Heart left ventricle (tissue), 13 donors: ENCODE results near the gene ATP9B.

Source experiments
- CTCF ChIP-seq, 12 donors: fragments of 200-600 bp; sonication (generic) in 4 of 12; IDR thresholded peaks; one replicate each; pipeline versions ENCODE4 v1.5.0 to v1.8.0; 2018 to 2022; ENCODE audit warnings: antibody characterized with exemption in 12 of 12, mild to moderate bottlenecking in 5 of 12
- POLR2A ChIP-seq, 2 donors: fragments of 450-650 bp; IDR thresholded peaks; one replicate each; pipeline ENCODE4 v1.6.1; 2017; ENCODE audit warnings: antibody characterized with exemption in 2 of 2, mild to moderate bottlenecking in 2 of 2, moderate library complexity in 2 of 2
- donor health status: ischemic (EF 13 %, LVEDD 7.1; RV severe dilation, severe dysfunction).
- donor health status: DM: no; HTN: yes; CAD: no.
- donor health status: DM: no; HTN: no; CAD: no.
- donor health status: ischemic (EF 25% LVEDD 6.9; RV normal size, moderate dysfunction).
- donor health status: ischemic (EF 25% LVEDD 5.7; RV mildly dilated, moderate dysfunction).
- donor health status: ischemic (EF 35%, LVEDD 5.7; RV mildly dilated, moderate dysfunction).
- donor health status: nonischemic (EF 11% LVEDD 7.7; RV severe dilation, severe dysfunction).
- donor health status: DM: yes; HTN: yes; CAD: no.
- donor health status: PGD.
- donor health status: ischemic (EF 29% LVEDD 5.4; RV normal size, mild dysfunction).
- donor health status: nonischemic (EF 23%, LVEDD 6.1; RV moderate dilation, normal function).

DNA sequence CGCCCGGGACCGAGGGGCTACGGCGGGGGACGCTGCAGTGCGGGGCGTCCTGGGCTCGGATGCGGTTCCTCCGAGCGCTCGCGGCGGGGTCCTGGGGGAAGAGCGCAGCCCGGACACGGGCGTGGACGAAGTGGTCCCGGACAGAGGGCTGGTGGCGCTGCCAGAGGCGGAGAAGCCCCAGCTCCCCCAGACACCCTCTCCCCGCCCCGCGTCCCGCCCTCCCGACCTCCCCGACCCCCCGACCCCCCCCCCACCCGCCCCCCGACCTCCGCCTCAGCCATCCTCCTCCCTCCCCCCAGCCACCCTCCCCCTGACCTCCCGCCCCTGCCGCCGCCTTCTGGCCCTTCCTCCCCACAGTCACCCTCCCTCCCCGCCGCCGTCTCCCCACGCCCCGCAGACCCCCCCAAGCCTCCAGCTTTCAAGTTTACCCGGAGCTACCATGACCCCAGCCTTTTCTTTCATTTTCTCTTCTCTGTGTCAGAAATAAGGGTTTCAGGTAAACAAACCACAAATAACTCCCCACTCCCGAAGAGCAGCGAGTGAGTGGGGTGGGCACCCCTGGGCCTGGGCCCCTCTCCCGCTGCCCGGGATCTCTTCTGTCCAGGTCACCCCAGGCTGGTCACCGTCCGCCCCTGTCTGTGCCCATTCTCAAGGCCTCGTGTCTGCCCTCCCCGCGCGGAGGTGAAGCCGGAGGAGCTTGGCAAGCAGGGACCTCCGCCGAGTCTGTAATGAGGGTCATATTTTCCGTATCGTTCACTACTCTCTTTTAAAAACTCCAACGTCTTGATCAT is 331.6 kb downstream of the ATP9B start:
- TF ChIP-seq POLR2A (IDR thresholded peaks at IDR 0.05) (no peak), CTCF (IDR thresholded peaks at IDR 0.05) (no peak)
